Endothelial cell of umbilical vein (primary cell): Measurements from ENCODE around the gene SPTY2D1.

ENCODE experiments used
- EZH2 ChIP-seq: IDR thresholded peaks from 2 replicates; pipeline ENCODE4 v1.6.1; 2012; ENCODE audit warnings: borderline replicate concordance, low read depth, mild to moderate bottlenecking, moderate library complexity, low read length, inconsistent platforms; ENCODE audit not compliant: severe bottlenecking
- TF ChIP-seq, protein P1 (sequence below), 2 donors: IDR thresholded peaks; 1 replicate in 1 of 2; 2 replicates in 1 of 2; pipeline ENCODE4 v1.5.1; 2011; ENCODE audit warnings: low read length in 2 of 2, mild to moderate bottlenecking in 2 of 2, moderate library complexity in 2 of 2, control low read depth in 1 of 2, inconsistent platforms in 1 of 2, low read depth in 1 of 2; ENCODE audit not compliant: insufficient read depth in 1 of 2; ENCODE audit errors: extremely low read depth in 1 of 2
- TF ChIP-seq, protein P2 (sequence below): IDR thresholded peaks from 2 replicates; pipeline ENCODE4 v1.6.1; 2011; ENCODE audit not compliant: insufficient read depth, insufficient read length

DNA sequence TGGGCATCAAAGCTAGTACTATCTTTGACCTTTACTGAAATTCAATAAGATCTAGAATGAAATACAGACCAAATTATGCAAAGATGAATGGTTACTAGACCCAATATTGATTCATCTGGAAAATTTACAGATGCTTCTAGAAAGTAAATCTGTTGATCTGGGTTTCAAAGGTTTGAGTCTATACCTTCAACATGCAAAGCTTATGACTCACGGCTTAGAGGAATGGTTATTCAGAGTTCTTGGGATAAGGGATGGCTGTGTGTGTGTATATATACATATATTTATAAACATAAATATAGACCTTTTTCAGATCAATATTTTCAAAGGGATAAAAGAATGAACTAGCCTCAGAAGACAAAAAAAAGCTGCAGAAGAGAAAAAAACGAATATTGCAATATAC, 1.3 kb downstream of the SPTY2D1 start:
- TF ChIP-seq, protein P1, sequence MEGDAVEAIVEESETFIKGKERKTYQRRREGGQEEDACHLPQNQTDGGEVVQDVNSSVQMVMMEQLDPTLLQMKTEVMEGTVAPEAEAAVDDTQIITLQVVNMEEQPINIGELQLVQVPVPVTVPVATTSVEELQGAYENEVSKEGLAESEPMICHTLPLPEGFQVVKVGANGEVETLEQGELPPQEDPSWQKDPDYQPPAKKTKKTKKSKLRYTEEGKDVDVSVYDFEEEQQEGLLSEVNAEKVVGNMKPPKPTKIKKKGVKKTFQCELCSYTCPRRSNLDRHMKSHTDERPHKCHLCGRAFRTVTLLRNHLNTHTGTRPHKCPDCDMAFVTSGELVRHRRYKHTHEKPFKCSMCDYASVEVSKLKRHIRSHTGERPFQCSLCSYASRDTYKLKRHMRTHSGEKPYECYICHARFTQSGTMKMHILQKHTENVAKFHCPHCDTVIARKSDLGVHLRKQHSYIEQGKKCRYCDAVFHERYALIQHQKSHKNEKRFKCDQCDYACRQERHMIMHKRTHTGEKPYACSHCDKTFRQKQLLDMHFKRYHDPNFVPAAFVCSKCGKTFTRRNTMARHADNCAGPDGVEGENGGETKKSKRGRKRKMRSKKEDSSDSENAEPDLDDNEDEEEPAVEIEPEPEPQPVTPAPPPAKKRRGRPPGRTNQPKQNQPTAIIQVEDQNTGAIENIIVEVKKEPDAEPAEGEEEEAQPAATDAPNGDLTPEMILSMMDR (IDR thresholded peaks at IDR 0.05; ENCODE audit: extremely low read depth in 1 of 2, insufficient read depth in 1 of 2, low read depth in 1 of 2, low read length in 2 of 2) = no peak
- TF ChIP-seq EZH2 = no peak
- TF ChIP-seq, protein P2, sequence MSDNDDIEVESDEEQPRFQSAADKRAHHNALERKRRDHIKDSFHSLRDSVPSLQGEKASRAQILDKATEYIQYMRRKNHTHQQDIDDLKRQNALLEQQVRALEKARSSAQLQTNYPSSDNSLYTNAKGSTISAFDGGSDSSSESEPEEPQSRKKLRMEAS = no peak
